ENCODE results near the gene CRYBA4. TPM values are rescaled to one million over a fixed set of nuclear protein-coding genes. Genes with fewer than 3 reads are reported as not detected.

Gene CRYBA4
- total and polyA plus RNA-seq, 7 donors: not detected

GRCh38 chr22:26646158-26646557 lies 24.4 kb downstream of the CRYBA4 start:
- H3K36me3 ChIP-seq: no peaks in the 10 kb centered on the region
- no peak overlapping the region for H3K27ac ChIP-seq
- H3K27me3 ChIP-seq: peaks cover 0 to 54% (median 11%) of the 10 kb centered on the region in 3 donors
- intact Hi-C loops (cut with DNase I): no loop called here
- TF ChIP-seq EP300 (IDR thresholded peaks at IDR 0.05) (no peak), POLR2AphosphoS5 (IDR thresholded peaks at IDR 0.05) (no peak), POLR2A (IDR thresholded peaks at IDR 0.05) (no peak), CTCF (IDR thresholded peaks at IDR 0.05) (no peak)
- H3K4me1 ChIP-seq: peaks cover 0 to 8% (median 2%) of the 10 kb centered on the region in 4 donors
- H3K9me3 ChIP-seq: no peaks in the 10 kb centered on the region
- DNase-seq: no peak
- H3K4me3 ChIP-seq: no peak overlapping the region
- 55 to 66% methylated on average over 5 of the region's 5 CpGs for WGBS, 2 donors

- Histone ChIP-seq H3K27me3 (peaks cover 0 to 50% (median 11%) of the 10 kb centered on the region in 3 donors), H3K9me3 (no peaks in the 10 kb centered on the region), H3K4me1 (peaks cover 0 to 8% (median 2%) of the 10 kb centered on the region in 4 donors), H3K27ac (no peak overlapping the region), H3K36me3 (no peaks in the 10 kb centered on the region), H3K4me3 (no peak overlapping the region)
- DNase-seq: no peak
- WGBS, 2 donors: 18 to 19% methylated on average over 17 of the region's 17 CpGs
- intact Hi-C loops (cut with DNase I): no loop called here
- TF ChIP-seq POLR2AphosphoS5 (IDR thresholded peaks at IDR 0.05) (no peak), CTCF (IDR thresholded peaks at IDR 0.05) (no peak), POLR2A (IDR thresholded peaks at IDR 0.05) (no peak), EP300 (IDR thresholded peaks at IDR 0.05) (no peak)
Measured at GRCh38 chr22:26648011-26648497, 26.3 kb downstream of the CRYBA4 start.

- no peak overlapping the region for H3K4me3 ChIP-seq
- WGBS, 2 donors: 73 to 80% methylated on average over 6 of the region's 6 CpGs
- no peaks in the 10 kb centered on the region for H3K9me3 ChIP-seq
- intact Hi-C loops (cut with DNase I): no loop called here
- peaks cover 0 to 44% (median 13%) of the 10 kb centered on the region in 3 donors for H3K27me3 ChIP-seq
- no peak overlapping the region for H3K27ac ChIP-seq
- no peaks in the 10 kb centered on the region for H3K36me3 ChIP-seq
- TF ChIP-seq POLR2A (IDR thresholded peaks at IDR 0.05) (no peak), POLR2AphosphoS5 (IDR thresholded peaks at IDR 0.05) (no peak), CTCF (IDR thresholded peaks at IDR 0.05) (no peak), EP300 (IDR thresholded peaks at IDR 0.05) (no peak)
- DNase-seq: no peak
- peaks cover 0 to 8% (median 2%) of the 10 kb centered on the region in 4 donors for H3K4me1 ChIP-seq
Measured at GRCh38 chr22:26648528-26649388, 27.0 kb downstream of the CRYBA4 start.

- no peak for DNase-seq
Measured at GRCh38 chr22:26650722-26651421, 29.1 kb downstream of the CRYBA4 start.

More at GRCh38 chr22:26650722-26651421, 29.1 kb downstream of the CRYBA4 start:
- Histone ChIP-seq H3K9me3 (no peaks in the 10 kb centered on the region), H3K36me3 (no peaks in the 10 kb centered on the region), H3K27me3 (peaks cover 0 to 52% (median 13%) of the 10 kb centered on the region in 3 donors), H3K4me3 (no peak overlapping the region), H3K27ac (no peak overlapping the region), H3K4me1 (no peaks in the 10 kb centered on the region)
- TF ChIP-seq CTCF (IDR thresholded peaks at IDR 0.05): no peak
- TF ChIP-seq EP300 (IDR thresholded peaks at IDR 0.05): no peak
- TF ChIP-seq POLR2AphosphoS5 (IDR thresholded peaks at IDR 0.05): no peak
- TF ChIP-seq POLR2A (IDR thresholded peaks at IDR 0.05): no peak
- WGBS, 2 donors: 77 to 83% methylated on average over 6 of the region's 6 CpGs
- intact Hi-C loops (cut with DNase I): no loop called here
